Vagina (tissue), 2 donors: ENCODE measurements around the gene ZFP2.

Experiments
- CTCF ChIP-seq, 3 experiments: fragments of 450-650 bp in 2 of 3; fragments of 200-600 bp in 1 of 3; sonication (generic) in 1 of 3; IDR thresholded peaks; one replicate each; pipeline ENCODE4 v1.5.1; 2017 to 2019; ENCODE audit warnings: antibody characterized with exemption in 3 of 3, mild to moderate bottlenecking in 2 of 3, moderate library complexity in 2 of 3
- POLR2A ChIP-seq, 2 donors: fragments of 450-650 bp; IDR thresholded peaks; one replicate each; pipeline ENCODE4 v1.6.1; 2017; ENCODE audit warnings: antibody characterized with exemption in 2 of 2, mild to moderate bottlenecking in 2 of 2, moderate library complexity in 2 of 2

- no peak for TF ChIP-seq POLR2A (IDR thresholded peaks at IDR 0.05)
- no peak for TF ChIP-seq CTCF (IDR thresholded peaks at IDR 0.05)
These were observed 41.4 kb upstream of the ZFP2 start for GRCh38 chr5:178854284-178854683.
